ENCODE measurements around the gene MTSS2.
A peak's percentile ranks its signal among the peaks of the same experiment; 100 is the strongest.

MTSS2 gene

DNA sequence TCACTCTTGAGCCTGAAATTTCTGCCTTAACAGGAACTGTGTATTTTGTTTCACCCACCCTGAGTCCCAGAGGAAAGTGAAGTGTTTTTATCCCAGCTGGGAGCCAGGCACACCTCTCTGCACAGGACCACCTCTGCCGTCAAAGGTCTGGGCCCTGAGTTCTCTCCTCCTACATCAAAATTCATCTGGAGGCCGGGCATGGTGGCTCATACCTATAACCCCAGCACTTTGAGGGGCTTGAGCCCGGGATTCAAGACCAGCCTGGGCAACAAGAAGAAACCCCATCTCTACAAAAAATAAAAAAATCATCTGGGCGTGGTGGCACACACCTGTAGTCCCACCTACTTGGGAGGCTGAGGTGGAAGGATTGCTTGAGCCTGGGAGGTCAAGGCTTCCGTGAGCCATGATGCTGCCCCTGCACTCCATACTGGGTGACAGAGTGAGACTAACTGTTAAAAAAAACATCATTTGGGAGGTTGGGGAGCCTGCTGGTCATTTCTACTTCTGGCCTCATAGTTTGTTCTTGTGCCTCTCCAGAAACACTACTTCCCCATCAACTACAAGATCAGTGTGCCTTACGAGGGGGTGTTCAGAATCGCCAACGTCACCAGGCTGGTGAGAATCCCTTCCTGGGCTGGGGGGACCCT, 29.7 kb downstream of the MTSS2 start:
- no peak for DNase-seq (ENCODE audit: low read depth)
- TF ChIP-seq, protein P1, sequence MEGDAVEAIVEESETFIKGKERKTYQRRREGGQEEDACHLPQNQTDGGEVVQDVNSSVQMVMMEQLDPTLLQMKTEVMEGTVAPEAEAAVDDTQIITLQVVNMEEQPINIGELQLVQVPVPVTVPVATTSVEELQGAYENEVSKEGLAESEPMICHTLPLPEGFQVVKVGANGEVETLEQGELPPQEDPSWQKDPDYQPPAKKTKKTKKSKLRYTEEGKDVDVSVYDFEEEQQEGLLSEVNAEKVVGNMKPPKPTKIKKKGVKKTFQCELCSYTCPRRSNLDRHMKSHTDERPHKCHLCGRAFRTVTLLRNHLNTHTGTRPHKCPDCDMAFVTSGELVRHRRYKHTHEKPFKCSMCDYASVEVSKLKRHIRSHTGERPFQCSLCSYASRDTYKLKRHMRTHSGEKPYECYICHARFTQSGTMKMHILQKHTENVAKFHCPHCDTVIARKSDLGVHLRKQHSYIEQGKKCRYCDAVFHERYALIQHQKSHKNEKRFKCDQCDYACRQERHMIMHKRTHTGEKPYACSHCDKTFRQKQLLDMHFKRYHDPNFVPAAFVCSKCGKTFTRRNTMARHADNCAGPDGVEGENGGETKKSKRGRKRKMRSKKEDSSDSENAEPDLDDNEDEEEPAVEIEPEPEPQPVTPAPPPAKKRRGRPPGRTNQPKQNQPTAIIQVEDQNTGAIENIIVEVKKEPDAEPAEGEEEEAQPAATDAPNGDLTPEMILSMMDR (conservative IDR thresholded peaks at IDR 0.05; ENCODE audit: low read depth, low read length): no peak
- H3K4me3 ChIP-seq (ENCODE audit: low read length): no peak overlapping the region

DNA sequence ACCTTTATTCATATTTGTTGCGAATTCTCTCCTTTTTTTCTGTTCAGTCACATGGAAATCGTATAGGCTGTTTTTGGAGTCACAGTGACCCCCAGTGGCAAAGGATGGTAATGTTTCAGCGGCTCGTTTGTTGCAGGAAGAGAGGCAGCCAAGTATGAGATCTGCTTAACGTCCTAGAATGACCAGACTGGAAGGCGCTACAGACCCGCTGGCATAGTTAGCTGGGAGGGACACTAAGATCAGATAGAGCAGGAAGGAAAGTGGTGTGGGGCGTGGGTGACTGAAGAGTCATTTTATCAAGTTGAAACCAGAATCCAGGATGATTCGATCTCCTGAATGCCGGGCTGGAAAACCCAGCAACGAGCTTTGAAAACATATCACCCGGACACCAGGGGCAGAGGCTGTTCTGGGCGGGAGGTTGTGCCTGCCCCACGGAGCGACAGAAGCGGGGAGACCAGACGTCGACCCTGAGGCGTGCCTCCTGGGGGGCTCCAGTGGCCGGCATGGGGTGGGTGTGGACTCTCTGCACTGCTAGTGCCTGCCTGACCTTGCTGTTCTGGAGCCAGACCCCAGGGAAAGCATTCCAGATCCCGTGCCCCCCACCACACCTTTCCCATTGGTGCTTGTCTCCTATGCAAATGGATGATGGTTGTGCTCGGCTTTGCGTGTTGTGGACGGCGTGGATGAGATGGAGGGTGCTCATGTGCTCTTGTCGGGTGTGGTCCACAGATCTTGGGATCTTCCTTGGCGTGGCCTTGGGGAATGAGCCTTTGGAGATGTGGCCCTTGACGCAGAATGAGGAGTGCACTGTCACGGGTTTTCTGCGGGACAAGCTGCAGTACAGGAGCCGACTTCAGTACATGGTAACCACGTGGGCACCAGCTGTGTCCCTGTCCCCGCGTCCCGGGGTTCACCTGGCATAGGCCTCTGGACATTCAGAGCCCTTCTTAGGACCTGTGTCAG, 31.8 kb downstream of the MTSS2 start:
- DNase-seq (ENCODE audit: low read depth): peak; percentile 36
- peak overlapping the region; percentile 25 for H3K4me3 ChIP-seq (ENCODE audit: low read length)
- TF ChIP-seq, protein P1 (conservative IDR thresholded peaks at IDR 0.05; ENCODE audit: low read depth, low read length): peak; percentile 86

DNA sequence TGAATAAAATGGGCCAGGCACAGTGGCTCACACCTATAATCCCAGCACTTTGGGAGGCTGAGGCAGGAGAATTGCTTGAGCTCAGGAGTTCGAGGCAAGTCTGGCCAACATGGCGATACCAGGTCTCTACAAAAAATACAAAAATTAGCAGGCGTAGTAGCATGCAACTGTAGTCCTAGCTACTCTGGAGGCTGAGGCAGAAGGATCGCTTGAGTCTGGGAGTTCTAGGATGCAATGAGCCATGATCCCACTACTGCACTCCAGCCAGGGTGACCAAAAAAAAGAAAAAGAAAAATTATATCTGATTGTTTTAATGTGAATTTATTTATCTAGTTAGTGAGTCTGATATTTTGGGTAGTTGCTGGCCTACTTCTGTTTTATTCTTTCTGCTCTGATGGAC, 32.4 kb downstream of the MTSS2 start:
- no peak overlapping the region for H3K4me3 ChIP-seq (ENCODE audit: low read length)
- DNase-seq (ENCODE audit: low read depth): no peak
- TF ChIP-seq, protein P1 (conservative IDR thresholded peaks at IDR 0.05; ENCODE audit: low read depth, low read length): no peak

DNA sequence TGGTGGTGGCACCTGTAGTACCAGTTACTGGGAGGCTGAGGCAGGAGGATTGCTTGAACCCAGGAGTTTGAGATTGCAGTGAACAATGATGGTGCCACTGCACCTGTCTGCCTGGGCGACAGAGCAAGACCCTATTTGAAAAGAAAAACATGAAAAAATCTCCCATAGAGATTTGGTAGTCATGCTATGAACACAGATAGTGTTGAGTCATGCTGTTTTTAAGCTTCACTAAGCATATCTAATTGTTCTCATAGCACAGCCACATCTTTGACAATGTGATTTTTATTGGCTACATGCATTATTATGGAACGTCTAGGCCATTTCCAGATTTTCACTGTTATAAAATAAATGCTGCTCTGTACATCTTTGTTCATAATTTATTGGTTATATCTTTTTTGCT, 33.5 kb downstream of the MTSS2 start:
- TF ChIP-seq, protein P1 (conservative IDR thresholded peaks at IDR 0.05; ENCODE audit: low read depth, low read length): no peak
- H3K4me3 ChIP-seq (ENCODE audit: low read length): no peak overlapping the region
- DNase-seq (ENCODE audit: low read depth): no peak

DNA sequence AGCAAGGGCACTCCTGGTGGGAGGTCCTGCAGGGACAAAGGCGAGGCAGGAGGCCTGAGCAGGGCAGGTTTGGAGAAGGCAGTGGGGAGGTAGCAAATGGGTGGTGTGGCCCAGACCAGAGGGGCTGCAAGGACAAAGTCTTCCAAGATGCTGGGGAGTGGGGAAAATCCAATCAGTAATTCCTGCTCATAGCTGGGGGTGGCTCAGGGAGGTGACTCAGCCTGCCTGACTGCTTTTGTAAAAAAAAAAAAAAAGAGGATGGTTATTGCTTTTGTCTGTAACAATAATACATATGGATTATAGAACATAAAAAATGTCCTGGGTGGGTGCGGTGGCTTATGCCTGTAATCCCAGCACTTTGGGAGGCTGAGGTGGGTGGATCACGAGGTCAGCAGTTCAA, 34.3 kb downstream of the MTSS2 start:
- DNase-seq (ENCODE audit: low read depth): no peak
- TF ChIP-seq, protein P1 (conservative IDR thresholded peaks at IDR 0.05; ENCODE audit: low read depth, low read length): no peak

DNA sequence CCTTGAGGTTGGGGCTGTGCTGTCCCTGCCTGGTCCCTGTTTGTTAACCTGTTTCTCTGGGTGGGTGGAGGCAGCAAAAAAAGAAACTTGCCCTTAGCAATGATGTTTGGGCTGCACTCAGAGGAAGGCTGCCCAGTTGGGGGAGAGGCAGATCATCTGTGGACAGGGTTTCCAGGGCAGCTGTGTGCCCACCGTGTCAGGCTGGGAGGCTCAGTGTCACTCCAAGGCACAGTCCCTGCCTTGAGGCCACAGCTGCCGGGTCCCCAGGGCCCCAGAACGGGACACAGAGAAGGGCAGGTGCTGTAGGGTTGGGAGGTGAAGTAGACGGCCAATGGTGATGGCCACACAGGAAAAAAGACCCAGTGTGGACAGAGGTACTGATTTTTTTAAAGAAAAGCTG, 35.6 kb downstream of the MTSS2 start:
- no peak for DNase-seq (ENCODE audit: low read depth)
- TF ChIP-seq, protein P1 (conservative IDR thresholded peaks at IDR 0.05; ENCODE audit: low read depth, low read length): no peak
- no peak overlapping the region for H3K4me3 ChIP-seq (ENCODE audit: low read length)

More for the DNA sequence above, 34.3 kb downstream of the MTSS2 start:
- no peak overlapping the region for H3K4me3 ChIP-seq (ENCODE audit: low read length)

Data from retinal pigment epithelial cell (primary cell).